K562 (cell line): ENCODE measurements around the gene RAB31. TPM values are rescaled to one million over a fixed set of nuclear protein-coding genes. Genes with fewer than 3 reads are reported as not detected.

Experiments
- AFF1 ChIP-seq, 2 experiments: fragments of 450-650 bp; IDR thresholded peaks; 2 replicates each; pipeline ENCODE4 v1.6.1; 2018; ENCODE audit warnings: mild to moderate bottlenecking in 2 of 2, low read depth in 1 of 2; ENCODE audit not compliant: partially characterized antibody in 2 of 2
- BRF2 ChIP-seq: IDR thresholded peaks from 3 replicates; pipeline ENCODE4 v1.6.1; 2011; ENCODE audit warnings: borderline replicate concordance, mild to moderate bottlenecking; ENCODE audit not compliant: insufficient read length, insufficient read depth
- CC2D1A ChIP-seq: fragments of 450-650 bp; IDR thresholded peaks from 2 replicates; pipeline ENCODE4 v1.6.1; 2017; ENCODE audit warnings: mild to moderate bottlenecking
- DDX20 ChIP-seq: fragments of 450-650 bp; IDR thresholded peaks from 2 replicates; pipeline ENCODE4 v1.6.1; 2016; ENCODE audit warnings: missing genetic modification characterization, low read depth, mild to moderate bottlenecking, missing compliant biosample characterization, moderate library complexity
- ETS2 ChIP-seq: IDR thresholded peaks from 2 replicates; pipeline ENCODE4 v1.6.1; 2016; ENCODE audit warnings: borderline replicate concordance, missing genetic modification characterization, mild to moderate bottlenecking, moderate library complexity, missing compliant biosample characterization; ENCODE audit not compliant: poor library complexity, severe bottlenecking
- KDM5B ChIP-seq: fragments of 200-600 bp; sonication (generic); IDR thresholded peaks from 2 replicates; pipeline ENCODE4 v1.6.1; 2012; ENCODE audit warnings: low read depth, mild to moderate bottlenecking, moderate library complexity, low read length, control low read depth, inconsistent platforms; ENCODE audit not compliant: insufficient replicate concordance
- MCM3 ChIP-seq: fragments of 450-650 bp; IDR thresholded peaks from 2 replicates; pipeline ENCODE4 v1.6.1; 2016
- PHB2 ChIP-seq: fragments of 450-650 bp; IDR thresholded peaks from 2 replicates; pipeline ENCODE4 v1.6.1; 2017; ENCODE audit warnings: low read depth
- POLR2A ChIP-seq: fragments of 450-650 bp; conservative IDR thresholded peaks from 2 replicates; pipeline ENCODE4 v1.6.1; 2016
- PPARD ChIP-seq: fragments of 250-450 bp; sonication (Bioruptor Pico); IDR thresholded peaks from 2 replicates; pipeline ENCODE4 v1.8.0; 2022; ENCODE audit warnings: inconsistent platforms, mild to moderate bottlenecking, moderate library complexity
- RBM22 ChIP-seq: fragments of 200-400 bp; formaldehyde crosslinking; IDR thresholded peaks from 2 replicates; pipeline ENCODE4 v1.6.1; 2018; ENCODE audit warnings: low read length, low read depth; ENCODE audit not compliant: poor library complexity, severe bottlenecking
- SAP30 ChIP-seq: fragments of 200-600 bp; sonication (generic); IDR thresholded peaks from 2 replicates; pipeline ENCODE4 v1.6.1; 2012; ENCODE audit warnings: borderline replicate concordance, low read depth, mild to moderate bottlenecking, moderate library complexity, low read length, control low read depth, inconsistent platforms; ENCODE audit not compliant: insufficient read depth, poor library complexity, severe bottlenecking
- SIX5 ChIP-seq, 2 experiments: IDR thresholded peaks; 2 replicates each; pipeline ENCODE4 v1.6.1; 2011; ENCODE audit warnings: low read length in 2 of 2, borderline replicate concordance in 1 of 2, low read depth in 1 of 2, mild to moderate bottlenecking in 1 of 2, moderate library complexity in 1 of 2; ENCODE audit not compliant: insufficient read depth in 1 of 2
- TCF3 ChIP-seq: sonication (generic); formaldehyde crosslinking; IDR thresholded peaks from 2 replicates; pipeline ENCODE4 v1.4.0; 2020; ENCODE audit warnings: mild to moderate bottlenecking, missing genetic modification reagents
- YBX1 ChIP-seq: fragments of 450-650 bp; IDR thresholded peaks from 2 replicates; pipeline ENCODE4 v1.7.1; 2016; ENCODE audit warnings: mild to moderate bottlenecking
- ZNF232 ChIP-seq: sonication (generic); formaldehyde crosslinking; IDR thresholded peaks from 2 replicates; pipeline ENCODE4 v1.8.0; 2022; ENCODE audit warnings: mild to moderate bottlenecking, missing genetic modification reagents
- ZNF239 ChIP-seq: fragments of 250-450 bp; sonication (Bioruptor Pico); IDR thresholded peaks from 2 replicates; pipeline ENCODE4 v1.4.0; 2020; ENCODE audit warnings: mild to moderate bottlenecking
- ZNF324 ChIP-seq: fragments of 250-450 bp; sonication (Bioruptor Pico); IDR thresholded peaks from 2 replicates; pipeline ENCODE4 v1.4.0; 2020; ENCODE audit warnings: mild to moderate bottlenecking
- ZNF512 ChIP-seq: IDR thresholded peaks from 2 replicates; pipeline ENCODE4 v1.6.1; 2016; ENCODE audit warnings: missing genetic modification characterization, missing compliant biosample characterization
- ZNF551 ChIP-seq: fragments of 250-450 bp; sonication (Bioruptor Pico); IDR thresholded peaks from 2 replicates; pipeline ENCODE4 v1.5.0; 2021; ENCODE audit warnings: mild to moderate bottlenecking, moderate library complexity
- ZNF75A ChIP-seq: fragments of 450-650 bp; formaldehyde crosslinking; IDR thresholded peaks from 2 replicates; pipeline ENCODE4 v1.4.0; 2020; ENCODE audit warnings: mild to moderate bottlenecking
- polyA plus RNA-seq, 8 experiments: library from polyadenylated mRNA; depleted of rRNA in 4 of 8; stranded (reverse) in 5 of 8; unstranded in 3 of 8; fragments of >200 nt; fragmentation: Nextera tagmentation in 2 of 8; fragmentation: Illumina TruSeq in 1 of 8; extraction: Ambion mirVana in 2 of 8; extraction: Trizol in 1 of 8; gene quantifications; 2 replicates each; pipeline versions ENCODE4 v1.2.1 to v1.2.3, GENCODE V29; 2011 to 2014; ENCODE audit warnings: inconsistent platforms in 1 of 8, missing spikeins in 1 of 8
- total RNA-seq, 7 experiments: library from RNA; depleted of rRNA in 6 of 7; stranded (reverse); fragments of >200 nt in 6 of 7; fragmentation: Illumina TruSeq in 2 of 7; extraction: Trizol in 2 of 7; gene quantifications; 2 replicates each; pipeline versions ENCODE4 v1.2.1 to v1.2.3, GENCODE V29; 2011 to 2021; ENCODE audit warnings: low replicate concordance in 1 of 7

RAB31 gene
- total and polyA plus RNA-seq, 9 of the 15 experiments (the other 6 are each of a cell fraction or from before 2014, with no cell fraction given), result 20.7 to 70.4 (median 41.3) TPM

GRCh38 chr18:9825571-9826073 is 117.5 kb downstream of the RAB31 start (continued):
- TF ChIP-seq AFF1 (IDR thresholded peaks at IDR 0.05; ENCODE audit: low read depth in 1 of 2, partially characterized antibody in 2 of 2) (peak in 1 of 2 experiments; percentile 77), CC2D1A (peak; percentile 95), ETS2 (tag) (no peak), KDM5B (no peak), SAP30 (no peak), PPARD (CRISPR knock-in tag) (no peak), DDX20 (tag) (peak; percentile 16; the same call in 1 of the 2 replicates), POLR2A (no peak), BRF2 (no peak), ZNF324 (CRISPR knock-in tag) (no peak), TCF3 (CRISPR knock-in tag) (peak; percentile 88), SIX5 (IDR thresholded peaks at IDR 0.05; ENCODE audit: borderline replicate concordance in 1 of 2, insufficient read depth in 1 of 2, low read depth in 1 of 2, low read length in 2 of 2) (no peak), RBM22 (no peak), ZNF512 (tag) (no peak), ZNF551 (CRISPR knock-in tag) (no peak), PHB2 (no peak), ZNF75A (CRISPR knock-in tag) (no peak), ZNF239 (CRISPR knock-in tag) (peak; percentile 25; the same call in 1 of the 2 replicates), ZNF232 (no peak), YBX1 (no peak), MCM3 (no peak)
